ENCODE data around the gene CDH16. TPM values are rescaled to one million over a fixed set of nuclear protein-coding genes. Genes with fewer than 3 reads are reported as not detected.

CDH16 gene
- total RNA-seq, 1 donor from 2014 or later, result not detected

- Histone ChIP-seq H3K4me3 (no peak overlapping the region), H3K27me3 (no peaks in the 10 kb centered on the region), H3K9me3 (no peaks in the 10 kb centered on the region), H3K36me3 (no peaks in the 10 kb centered on the region), H3K27ac (no peak overlapping the region), H3K4me1 (peaks cover 0 to 10% of the 10 kb centered on the region in 2 donors)
- intact Hi-C loops (cut with DNase I), result no loop called here
- TF ChIP-seq CTCF (IDR thresholded peaks at IDR 0.05), result no peak
- DNase-seq (ENCODE audit: low spot score in 2 of 2), result no peak
Measured at GRCh38 chr16:66952430-66953110, 33.9 kb upstream of the CDH16 start.

GRCh38 chr16:66950971-66951790 is 32.5 kb upstream of the CDH16 start:
- H3K9me3 ChIP-seq, result no peaks in the 10 kb centered on the region
- no peak overlapping the region for H3K4me3 ChIP-seq
- H3K27me3 ChIP-seq, result no peaks in the 10 kb centered on the region
- H3K4me1 ChIP-seq, result peaks cover 0 to 12% of the 10 kb centered on the region in 2 donors
- no peak for TF ChIP-seq CTCF (IDR thresholded peaks at IDR 0.05)
- H3K27ac ChIP-seq, result no peak overlapping the region
- no peaks in the 10 kb centered on the region for H3K36me3 ChIP-seq
- no peak for DNase-seq (ENCODE audit: low spot score in 2 of 2)
- intact Hi-C loops (cut with DNase I), result no loop called here

- Histone ChIP-seq H3K27me3 (no peaks in the 10 kb centered on the region), H3K9me3 (no peaks in the 10 kb centered on the region), H3K27ac (no peak overlapping the region), H3K4me3 (no peak overlapping the region), H3K4me1 (peaks cover 0 to 12% of the 10 kb centered on the region in 2 donors), H3K36me3 (no peaks in the 10 kb centered on the region)
- no peak for TF ChIP-seq CTCF (IDR thresholded peaks at IDR 0.05)
- intact Hi-C loops (cut with DNase I), result no loop called here
- DNase-seq (ENCODE audit: low spot score in 2 of 2), result no peak
Measured at GRCh38 chr16:66950437-66950836, 31.8 kb upstream of the CDH16 start.

GRCh38 chr16:66949472-66949871 is 30.8 kb upstream of the CDH16 start:
- DNase-seq (ENCODE audit: low spot score in 2 of 2), result no peak
- Histone ChIP-seq H3K36me3 (no peaks in the 10 kb centered on the region), H3K27me3 (no peaks in the 10 kb centered on the region), H3K9me3 (no peaks in the 10 kb centered on the region), H3K4me3 (no peak overlapping the region), H3K27ac (no peak overlapping the region), H3K4me1 (peaks cover 0 to 12% of the 10 kb centered on the region in 2 donors)
- intact Hi-C loops (cut with DNase I), result no loop called here
- TF ChIP-seq CTCF (IDR thresholded peaks at IDR 0.05), result no peak

- intact Hi-C loops (cut with DNase I), result no loop called here
Measured at GRCh38 chr16:66948837-66949225, 30.1 kb upstream of the CDH16 start.

More at GRCh38 chr16:66948837-66949225, 30.1 kb upstream of the CDH16 start:
- no peak overlapping the region for H3K27ac ChIP-seq
- H3K27me3 ChIP-seq, result no peaks in the 10 kb centered on the region
- H3K4me1 ChIP-seq, result peaks cover 0 to 12% of the 10 kb centered on the region in 2 donors
- H3K36me3 ChIP-seq, result peaks cover under 1 to 1% of the 10 kb centered on the region in 2 donors
- no peaks in the 10 kb centered on the region for H3K9me3 ChIP-seq
- TF ChIP-seq CTCF (IDR thresholded peaks at IDR 0.05), result no peak
- peak overlapping the region; percentile 56 to 64 for H3K4me3 ChIP-seq
- no peak for DNase-seq (ENCODE audit: low spot score in 2 of 2)

Data from ascending aorta (tissue), 2 donors.